Fibroblast of pulmonary artery (primary cell): ENCODE data around the gene CHST14.

Experiments
- DNase-seq: peaks from one replicate; pipeline ENCODE4 v3.0.0-alpha.2; 2010; ENCODE audit warnings: low read depth
- H3K4me3 ChIP-seq: replicated peaks from 2 replicates; pipeline ENCODE4 v1.5.1; 2011; ENCODE audit warnings: low read depth, mild to moderate bottlenecking, control low read depth, low read length, moderate library complexity
- CTCF ChIP-seq: IDR thresholded peaks from 2 replicates; pipeline ENCODE4 v1.5.1; 2011; ENCODE audit warnings: mild to moderate bottlenecking, control low read depth, low read length, inconsistent platforms; ENCODE audit errors: missing control alignments

Gene CHST14

DNA sequence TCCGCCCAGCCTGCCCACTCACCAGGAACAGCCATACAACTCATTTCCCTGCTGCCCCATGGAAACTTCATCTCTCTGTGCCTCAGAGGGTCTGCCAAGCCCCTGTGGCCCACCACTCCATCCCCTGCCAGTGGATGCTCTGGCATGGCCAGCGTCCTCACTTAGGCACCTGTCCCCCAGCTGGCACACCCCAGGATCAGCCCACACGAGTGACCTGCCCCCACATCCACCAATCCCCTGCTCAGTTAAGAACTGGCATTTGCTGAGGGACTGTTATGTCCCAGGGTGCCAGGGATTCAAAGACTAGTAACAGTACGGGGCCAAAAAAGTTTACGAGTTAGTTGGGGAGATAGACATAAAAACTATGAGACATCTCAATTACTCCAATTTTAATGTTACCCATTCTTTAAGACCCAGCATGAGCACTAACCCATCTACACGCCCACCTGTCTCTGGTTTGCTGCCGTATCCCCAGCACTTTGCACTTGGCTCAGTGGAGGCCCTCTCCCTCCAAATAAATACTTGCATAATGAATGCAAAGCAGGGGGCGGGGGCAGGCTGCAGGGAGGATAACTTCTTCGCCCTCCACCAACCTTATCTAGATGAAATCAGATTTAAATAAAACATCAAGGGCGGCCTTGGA is 41.6 kb upstream of the CHST14 start:
- no peak for TF ChIP-seq CTCF
- no peak overlapping the region for H3K4me3 ChIP-seq
- DNase-seq, result no peak

DNA sequence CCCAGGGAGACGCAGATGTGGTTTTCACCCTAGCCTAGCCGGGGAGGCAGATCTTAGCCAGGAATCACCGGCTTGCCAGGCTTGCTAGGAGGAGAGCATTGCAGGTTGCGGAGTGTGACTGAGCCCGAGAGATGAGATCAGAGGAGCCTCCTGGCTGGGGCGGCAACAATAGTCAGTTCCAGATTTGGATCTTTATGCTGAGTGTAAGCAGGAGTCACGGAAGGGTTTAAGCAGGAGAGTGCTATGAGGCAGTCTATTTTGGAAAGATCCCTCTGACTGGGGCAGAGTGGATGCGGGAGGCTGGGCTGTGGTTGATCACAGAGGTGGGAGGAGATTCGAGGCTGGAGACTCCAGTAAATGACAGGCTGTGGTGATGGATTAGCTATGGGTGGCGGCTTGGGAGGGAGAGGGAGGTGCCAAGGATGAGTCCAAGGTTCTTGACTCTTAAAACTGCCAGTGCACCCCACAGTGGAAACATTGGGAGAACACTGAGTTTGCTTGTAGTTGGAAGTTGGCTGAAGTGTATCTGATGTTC is 40.4 kb upstream of the CHST14 start:
- DNase-seq, result no peak
- no peak overlapping the region for H3K4me3 ChIP-seq
- no peak for TF ChIP-seq CTCF

GRCh38 chr15:40435023-40435709 is 35.6 kb upstream of the CHST14 start:
- no peak for DNase-seq
- no peak for TF ChIP-seq CTCF
- no peak overlapping the region for H3K4me3 ChIP-seq

DNA sequence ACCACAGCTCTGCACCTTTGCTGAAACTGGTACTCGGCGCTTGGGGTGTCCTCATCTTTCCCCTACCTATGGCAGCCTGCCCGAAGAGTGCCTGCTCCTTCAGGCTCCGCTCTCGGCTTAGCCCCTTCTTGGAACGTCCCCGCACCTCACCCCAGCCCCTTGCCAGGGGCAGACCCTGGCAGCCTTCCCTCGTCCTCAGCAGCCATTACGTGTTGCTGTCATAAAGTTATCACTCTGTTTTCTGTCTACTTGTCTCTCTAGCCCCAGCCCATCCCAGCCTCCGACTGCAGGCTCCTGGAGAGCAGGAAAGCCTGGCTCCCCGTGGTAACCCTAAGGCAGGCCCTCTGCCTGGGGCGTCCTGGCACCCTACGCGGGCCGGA is 35.1 kb upstream of the CHST14 start:
- TF ChIP-seq CTCF, result no peak

GRCh38 chr15:40436116-40436891 is 34.5 kb upstream of the CHST14 start:
- no peak for DNase-seq
- peak overlapping the region; percentile 42 for H3K4me3 ChIP-seq
- TF ChIP-seq CTCF, result no peak

More for the DNA sequence above, 35.1 kb upstream of the CHST14 start:
- DNase-seq, result no peak
- no peak overlapping the region for H3K4me3 ChIP-seq

- DNase-seq, result no peak
- peak overlapping the region; percentile 42 for H3K4me3 ChIP-seq
- no peak for TF ChIP-seq CTCF
Observed at GRCh38 chr15:40436892-40437751, 33.7 kb upstream of the CHST14 start.
